HG03045 (cell line): ENCODE results near the gene SUSD4.
"Not testable (repeated sequence)": the region's sequence is repeated elsewhere in the genome, so short reads cannot be mapped to it uniquely, and the experiment has no call there.

ENCODE experiments used
- ATAC-seq: cut with Tn5 transposase; IDR thresholded peaks from one replicate; pipeline ENCODE4 v1.9.1; 2021; ENCODE audit warnings: mild to moderate bottlenecking, moderate library complexity; ENCODE audit not compliant: unreplicated experiment

SUSD4 gene

DNA sequence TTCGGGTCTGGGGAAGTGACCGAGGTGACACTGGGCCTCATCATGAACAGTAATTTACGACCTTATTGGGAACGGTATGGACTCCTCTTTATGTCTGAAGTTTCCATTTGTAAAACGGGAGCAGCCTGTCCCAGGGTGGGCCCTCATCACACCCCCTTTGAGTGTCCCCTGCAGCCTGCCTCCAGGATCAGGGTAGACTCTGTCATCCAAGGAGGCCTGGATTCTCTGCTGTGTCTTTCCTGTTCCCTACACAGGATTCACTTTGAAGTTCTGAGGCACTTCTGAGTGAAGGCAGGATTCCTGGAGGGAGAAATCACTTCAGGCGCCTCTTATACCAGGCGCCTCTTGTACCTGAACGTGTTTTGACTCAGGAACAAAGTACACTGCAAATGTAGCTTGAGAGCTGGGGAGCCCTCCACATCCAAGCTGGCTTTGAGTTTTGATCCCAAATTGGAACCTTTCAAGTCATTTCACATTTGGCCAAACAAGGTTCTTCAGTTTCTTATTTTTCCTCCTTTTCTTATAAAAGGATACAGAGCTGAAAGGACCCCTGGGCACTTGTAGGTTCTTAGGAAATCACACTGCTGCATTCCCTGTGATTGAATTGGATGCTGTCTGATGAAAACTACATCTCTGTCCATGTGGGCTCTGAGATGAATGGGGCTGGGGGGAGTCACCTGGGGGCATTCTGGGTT is 106.0 kb downstream of the SUSD4 start:
- ATAC-seq, result no peak

DNA sequence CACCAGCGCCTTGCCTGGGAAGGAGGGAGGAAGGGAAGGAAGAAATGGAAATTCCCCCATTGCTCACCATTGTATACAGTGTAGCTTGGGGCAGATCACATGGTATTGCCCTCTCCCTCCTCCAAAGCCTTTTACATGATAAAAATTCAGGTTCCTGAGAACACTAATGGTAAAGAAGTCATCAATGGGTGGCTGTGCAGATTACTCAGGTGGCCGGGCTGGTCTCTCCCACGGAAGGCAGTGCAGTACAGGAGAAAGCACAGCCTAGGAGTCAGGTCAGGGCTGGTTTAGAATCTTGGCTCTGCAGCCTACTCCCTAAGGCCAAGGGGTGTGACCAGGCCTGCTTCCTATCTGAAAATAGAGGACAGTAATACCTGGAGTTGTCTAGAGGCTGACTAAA is 107.9 kb downstream of the SUSD4 start:
- ATAC-seq, result no peak

DNA sequence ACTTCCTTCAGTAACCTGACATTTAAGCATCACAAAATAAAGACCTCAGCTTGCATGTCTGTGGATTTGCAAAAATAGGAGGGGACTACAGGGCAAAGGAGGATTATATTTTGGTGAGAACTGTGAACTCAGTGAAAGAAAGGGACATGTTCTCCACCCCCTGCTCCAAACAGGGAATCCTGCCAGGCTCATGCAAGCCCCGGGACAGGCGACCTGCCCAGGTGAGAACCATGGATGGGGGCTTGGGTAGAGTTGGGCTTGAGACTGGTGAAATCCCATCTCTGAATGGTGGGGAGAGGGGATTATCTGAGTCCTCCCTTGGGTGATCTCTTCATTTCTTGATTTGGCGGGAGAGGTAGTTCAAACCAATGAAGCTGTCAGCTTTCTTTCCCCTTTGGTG is 110.1 kb downstream of the SUSD4 start:
- ATAC-seq, result no peak

DNA sequence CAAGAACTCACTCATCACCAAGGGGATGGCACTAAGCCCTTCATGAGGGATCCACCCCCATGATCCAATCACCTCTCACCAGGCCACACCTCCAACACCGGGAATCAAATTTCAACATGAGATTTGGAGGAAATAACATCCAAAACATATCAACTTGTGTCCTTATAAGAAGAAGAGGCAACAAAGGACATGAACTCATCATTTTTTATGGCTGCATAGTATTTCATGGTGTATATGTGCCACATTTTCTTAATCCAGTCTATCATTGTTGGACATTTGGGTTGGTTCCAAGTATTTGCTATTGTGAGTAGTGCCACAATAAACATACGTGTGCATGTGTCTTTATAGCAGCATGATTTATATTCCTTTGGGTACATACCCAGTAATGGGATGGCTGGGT is 112.6 kb downstream of the SUSD4 start:
- not testable (repeated sequence) for ATAC-seq

DNA sequence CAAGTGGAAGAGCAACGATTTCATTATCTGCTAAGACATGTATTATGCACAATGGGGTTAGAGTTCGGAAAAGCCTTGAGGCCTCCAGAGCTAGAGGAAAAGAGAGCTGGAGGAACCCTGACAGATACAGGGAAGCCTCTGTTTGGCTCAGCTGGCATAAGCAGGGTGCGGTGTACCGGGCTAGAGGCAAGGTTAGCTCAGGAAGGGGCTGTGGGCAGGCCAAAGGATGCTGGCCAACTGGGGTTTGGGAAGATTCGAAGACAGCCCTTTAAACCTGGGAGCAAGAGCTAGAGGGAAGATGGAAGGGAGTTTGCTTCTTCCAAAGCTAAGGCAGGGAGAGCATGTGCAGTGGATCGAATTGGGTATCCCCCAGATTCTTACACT is 113.4 kb downstream of the SUSD4 start:
- ATAC-seq, result no peak

DNA sequence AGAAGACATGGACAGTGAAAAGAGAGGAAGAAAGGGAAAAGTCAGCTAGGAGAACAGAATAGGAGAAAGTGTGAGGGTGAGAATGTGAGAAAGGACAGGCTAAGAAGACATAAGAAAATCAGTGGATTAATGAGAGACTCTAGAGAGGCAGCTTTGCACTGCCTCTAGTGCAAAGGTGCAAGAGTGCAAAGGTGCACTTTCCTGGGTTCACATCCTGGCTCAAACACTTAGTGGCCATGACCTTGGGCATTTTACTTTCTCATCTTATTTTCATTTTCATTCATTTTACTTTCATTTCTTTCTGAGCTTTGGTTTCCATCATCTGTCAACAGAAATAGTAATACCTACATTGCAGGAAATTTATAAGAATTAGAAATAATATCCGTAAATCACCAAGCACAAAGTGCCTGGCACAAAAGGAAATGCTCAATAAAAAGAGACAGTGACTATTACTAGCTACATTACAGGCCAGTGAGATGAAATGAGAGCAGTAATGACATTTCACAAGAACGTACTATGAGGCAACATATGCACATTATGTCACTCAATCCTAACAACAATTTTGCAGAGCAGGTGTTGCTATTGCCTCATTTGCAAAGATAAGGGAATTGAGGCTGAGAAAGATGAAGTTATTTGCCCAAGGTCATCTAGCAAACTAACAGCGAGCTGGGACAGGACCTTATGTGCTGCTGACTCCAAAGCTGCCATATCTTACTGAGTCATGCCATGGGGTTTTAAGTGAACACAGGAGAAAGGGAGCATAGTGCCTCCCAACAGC is 113.9 kb downstream of the SUSD4 start:
- no peak for ATAC-seq

DNA sequence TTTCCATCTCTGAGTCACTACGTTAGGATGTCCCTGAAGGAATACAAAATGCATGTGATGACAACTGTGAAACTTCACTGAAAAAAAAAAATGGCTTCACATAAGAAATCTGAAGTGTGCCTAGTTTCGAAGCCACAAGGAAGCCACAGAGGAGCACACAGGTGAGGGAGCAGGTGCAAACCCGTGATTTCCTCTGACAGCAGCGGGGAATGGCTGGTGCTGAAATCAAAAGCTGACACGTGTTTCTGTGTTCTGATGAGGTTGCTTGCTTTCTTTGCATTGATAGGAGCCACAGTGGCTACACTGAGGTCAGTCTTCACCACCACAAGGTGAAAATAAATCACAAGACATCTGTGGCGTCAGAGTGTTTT is 115.2 kb downstream of the SUSD4 start:
- no peak for ATAC-seq

DNA sequence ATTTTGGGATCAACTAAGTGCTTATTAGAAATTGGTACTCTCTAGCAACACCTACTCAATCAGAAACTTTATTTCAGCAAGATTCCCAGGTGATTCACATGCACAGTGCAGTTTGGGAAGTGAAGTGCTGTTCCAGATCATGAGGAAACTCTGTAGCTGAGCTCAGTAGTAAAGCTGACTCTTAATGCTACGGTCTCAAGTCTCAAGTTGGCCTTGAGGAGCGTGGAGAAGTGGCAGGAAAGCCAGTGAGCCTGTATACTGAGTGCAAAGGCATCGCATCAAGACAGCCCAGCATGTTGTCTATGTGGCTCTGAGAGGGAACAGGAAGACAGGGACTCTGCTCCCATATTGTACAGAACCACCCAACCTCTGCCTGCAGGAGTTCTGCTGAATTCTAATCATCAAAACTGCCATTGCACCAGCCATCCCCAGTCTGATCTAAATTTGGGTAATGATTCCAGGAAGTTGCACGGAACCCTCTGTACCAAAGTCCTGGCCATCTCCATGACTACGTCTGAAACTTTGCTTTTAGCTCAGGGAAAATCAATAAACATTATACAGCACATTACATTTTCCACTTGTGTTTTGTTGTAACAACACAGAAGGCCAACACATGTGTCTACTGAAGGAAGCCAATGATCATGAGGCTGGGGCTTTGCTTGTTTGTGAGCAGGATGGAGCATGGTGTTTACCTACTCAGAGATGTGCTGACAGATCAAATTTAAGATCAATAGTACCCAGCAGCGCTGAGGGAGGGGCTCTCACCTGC is 115.8 kb downstream of the SUSD4 start:
- ATAC-seq, result no peak

DNA sequence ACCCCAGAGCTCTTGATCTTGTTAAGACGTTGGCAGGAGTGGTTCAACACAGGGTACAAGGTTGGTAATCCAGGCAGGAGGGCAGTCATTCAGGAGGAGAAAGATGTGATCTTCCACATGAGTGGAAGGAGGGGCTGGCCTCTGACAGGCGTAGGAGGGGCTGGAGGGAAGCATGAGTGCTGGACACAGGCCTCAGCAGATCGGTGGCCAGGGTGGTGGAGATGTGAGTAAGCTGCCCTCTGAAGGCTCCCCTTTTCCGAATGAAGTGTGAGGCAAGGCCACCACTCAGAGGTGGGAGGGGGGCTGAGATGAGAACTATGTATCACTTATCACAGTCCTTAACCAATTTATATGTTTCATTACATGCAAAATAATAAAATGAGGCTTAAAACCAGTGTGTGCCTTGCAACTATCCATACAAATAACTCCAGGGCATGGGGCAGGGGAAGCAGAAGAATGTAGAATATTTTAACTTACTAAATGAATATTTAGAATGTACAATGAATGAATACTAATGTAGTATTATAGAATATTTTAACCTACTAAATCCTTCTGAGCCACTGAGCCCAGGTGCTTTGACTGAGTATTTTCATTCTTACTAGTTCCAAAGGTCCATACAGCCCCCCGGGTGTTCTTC is 117.4 kb downstream of the SUSD4 start:
- no peak for ATAC-seq

DNA sequence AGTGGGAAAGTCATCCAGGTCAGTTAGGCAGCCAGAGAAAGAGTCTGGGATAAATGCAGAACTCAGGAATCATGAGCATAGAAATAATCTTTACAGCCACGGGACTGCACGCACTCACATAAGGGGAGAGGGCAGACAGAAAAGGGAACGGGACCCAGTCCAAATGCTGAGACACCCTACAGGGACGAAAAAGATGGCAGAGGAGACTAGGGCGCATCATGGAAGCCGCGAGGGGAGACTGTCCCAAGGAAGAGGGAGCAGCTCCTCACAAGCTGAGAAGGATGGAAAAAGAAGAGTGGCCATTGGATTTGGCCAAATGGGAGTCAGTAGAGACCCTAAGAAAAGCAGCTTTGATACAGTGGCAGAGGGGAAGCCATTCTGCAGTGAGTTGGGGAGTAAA is 118.0 kb downstream of the SUSD4 start:
- no peak for ATAC-seq

DNA sequence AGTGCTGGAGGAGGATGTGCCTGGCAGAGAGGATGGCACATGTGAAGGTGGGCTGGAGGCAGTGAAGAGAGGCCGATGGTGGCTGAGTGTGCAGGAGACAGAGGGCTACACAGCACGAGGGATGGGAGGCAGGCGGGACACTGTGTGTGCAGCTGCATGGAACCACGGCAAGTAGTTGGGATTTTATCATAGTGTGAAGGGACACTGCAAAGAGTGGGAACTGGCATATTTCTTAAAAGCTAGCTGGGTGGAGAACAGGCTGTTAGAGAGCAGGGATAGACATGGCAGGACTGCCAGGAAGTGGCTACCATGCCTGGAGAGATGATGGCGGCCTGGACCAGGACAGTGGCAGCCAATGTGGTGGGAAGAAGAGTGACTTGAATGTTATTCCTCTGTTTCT is 118.6 kb downstream of the SUSD4 start:
- ATAC-seq, result no peak

DNA sequence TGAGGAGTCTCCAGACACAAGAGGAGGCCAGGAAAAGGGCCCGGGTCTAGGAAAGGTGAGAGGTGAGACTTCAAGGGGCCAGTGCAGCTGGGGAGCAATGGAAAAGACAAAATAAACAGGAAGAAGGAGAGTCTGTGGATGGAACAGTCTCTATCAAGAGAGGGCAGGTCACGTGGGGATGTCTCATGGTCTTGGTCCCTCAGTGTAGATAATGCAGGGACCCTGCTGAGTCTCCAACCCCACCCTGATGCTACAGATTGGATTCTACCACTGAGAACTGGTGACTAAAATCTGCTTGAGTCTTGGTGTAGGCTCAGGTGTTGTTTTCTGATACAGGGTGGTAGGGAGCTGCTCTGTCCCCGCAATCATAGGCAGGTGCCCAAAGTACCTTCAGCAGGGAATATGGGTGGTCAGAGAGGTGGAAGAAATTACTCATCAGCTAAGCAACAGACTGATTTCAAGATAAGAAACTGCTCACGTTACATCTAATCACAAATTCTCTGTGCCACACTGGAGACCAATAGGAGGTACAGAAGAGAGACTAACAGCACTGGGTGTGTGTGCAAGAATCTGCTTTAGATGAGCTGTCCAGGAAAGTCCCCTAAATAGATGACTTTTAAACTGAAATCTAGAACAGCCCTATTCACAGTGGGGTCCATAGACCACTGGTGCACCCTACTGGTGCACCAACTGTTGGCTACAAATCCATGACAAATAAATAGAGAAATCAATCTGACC is 119.4 kb downstream of the SUSD4 start:
- no peak for ATAC-seq

DNA sequence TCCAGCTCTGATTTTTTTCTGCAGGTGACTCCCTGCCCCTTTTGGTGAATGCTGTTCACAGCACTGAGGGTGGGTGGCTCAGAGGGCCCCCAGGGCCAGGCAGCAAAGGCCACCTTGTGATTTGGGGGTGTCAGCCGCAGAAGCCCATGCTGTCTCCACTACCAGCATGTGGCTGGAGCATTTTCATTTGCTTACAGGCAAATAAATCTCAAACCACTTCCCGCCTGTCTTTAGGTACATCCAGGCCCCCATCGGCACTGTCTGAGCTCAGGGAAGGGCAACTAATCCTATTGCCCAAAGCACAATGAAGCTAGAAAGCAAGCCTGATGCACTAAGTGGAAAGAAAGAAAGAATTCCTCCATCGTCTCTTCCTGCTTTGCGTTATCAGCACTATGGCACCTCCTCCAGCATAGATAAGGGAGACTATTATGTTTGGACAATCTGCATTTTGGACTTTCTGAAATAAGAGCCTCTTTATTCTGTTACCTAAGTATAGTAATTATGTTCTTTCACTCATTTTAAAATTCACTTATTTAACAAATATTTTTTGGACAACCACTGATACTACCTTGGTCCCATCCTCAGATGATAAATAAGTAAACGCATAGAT is 120.4 kb downstream of the SUSD4 start:
- no peak for ATAC-seq

DNA sequence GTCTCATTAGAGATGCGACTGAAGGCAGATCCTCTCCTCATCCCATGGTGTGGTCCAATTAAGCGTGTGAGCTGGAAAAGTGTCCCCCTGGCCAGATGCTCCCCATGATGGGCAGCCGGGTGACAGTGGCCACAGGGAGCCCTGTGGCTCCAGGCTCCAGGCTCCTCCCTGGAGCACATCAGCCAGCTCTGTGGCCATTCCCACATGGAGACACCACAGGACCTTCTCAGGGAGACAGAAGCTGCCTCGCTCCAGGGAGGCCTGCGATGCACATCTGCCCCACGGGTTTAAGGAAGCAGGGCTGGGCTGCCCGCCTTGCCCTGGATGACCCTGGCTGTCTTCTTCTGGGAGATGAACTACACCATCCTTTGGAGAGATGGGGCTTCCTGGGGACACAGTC is 121.0 kb downstream of the SUSD4 start:
- ATAC-seq, result no peak

DNA sequence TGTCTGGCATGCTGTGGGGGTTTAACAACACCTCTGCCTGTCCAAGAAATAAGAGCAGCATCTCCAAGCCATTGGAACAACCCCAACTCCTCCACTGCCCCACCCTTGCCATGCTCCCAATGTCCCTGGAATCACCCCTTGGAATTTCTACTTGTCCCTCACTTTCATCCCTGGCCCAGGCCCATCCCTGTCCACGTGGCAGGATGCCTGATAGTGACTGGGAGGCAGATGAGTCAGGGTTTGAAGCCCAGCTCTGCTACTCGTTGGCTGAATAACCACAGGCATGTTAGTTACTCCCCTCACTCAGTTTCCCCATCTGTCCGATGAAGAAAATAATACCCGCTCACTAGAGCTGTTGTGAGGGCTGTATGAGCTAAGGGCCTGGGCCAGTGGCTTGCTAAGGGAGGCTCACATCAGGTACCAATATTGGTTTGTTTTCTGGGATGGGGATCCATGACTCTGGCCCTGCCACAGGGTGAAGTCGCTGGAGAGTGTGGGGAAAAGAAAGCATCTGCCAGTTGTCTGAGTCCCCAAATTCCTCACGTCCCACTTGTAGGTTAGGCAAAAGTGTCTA is 121.5 kb downstream of the SUSD4 start:
- no peak for ATAC-seq

DNA sequence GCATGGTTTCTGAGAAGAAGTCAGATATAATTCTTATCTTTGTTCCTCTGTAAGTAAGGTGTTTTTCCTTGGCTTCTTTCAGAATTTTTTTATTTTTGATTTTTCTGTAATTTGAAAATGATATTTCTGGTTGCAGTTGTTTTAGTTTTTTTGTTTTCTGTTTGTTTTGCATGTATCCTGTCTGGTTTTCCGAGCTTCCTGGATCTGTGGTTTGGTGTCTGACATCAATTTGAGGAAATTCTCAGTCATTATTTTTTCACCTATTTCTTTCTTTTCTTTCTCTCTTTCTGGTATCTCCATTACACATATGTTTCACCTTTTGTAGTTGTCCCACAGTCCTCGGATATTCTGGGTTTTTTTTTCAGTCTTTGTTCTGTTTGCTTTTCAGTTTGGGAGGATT is 123.9 kb downstream of the SUSD4 start:
- ATAC-seq, result no peak

DNA sequence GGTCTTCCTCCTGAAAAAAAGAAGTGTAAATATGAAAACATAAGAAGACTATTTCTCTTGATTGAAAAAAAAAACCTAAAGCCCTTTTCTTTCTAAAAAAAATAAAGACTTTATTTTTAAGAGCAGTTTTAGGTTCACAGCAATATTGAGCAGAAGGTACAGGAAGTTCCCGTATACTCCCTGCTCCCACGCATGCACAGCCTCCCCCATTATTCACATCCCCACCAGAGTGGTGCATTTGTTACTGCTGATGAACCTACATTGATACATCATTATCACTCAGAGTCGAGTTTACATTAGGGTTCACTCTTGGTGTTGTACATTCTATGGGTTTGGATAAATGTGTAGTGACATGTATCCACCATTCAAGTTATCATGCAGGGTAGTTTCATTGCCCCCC is 128.9 kb downstream of the SUSD4 start:
- no peak for ATAC-seq

DNA sequence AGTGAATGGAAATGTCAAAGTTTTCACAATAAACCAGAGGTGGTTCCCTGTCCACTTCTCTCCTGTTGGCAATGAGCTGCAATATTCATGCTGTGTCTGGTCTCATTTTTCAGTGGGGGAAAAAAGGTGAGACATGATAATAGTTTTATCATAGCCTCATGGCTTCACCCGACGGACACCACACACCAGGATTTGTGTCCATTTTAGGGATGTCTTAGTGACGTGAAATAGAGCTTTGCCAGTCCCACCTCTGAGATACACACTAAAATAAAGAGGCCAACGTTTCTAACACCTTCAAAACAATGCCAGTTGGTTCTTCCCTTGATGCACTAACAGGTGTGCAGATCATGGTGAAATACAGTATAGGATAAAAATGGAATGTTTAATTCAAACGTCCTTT is 129.4 kb downstream of the SUSD4 start:
- ATAC-seq, result no peak

DNA sequence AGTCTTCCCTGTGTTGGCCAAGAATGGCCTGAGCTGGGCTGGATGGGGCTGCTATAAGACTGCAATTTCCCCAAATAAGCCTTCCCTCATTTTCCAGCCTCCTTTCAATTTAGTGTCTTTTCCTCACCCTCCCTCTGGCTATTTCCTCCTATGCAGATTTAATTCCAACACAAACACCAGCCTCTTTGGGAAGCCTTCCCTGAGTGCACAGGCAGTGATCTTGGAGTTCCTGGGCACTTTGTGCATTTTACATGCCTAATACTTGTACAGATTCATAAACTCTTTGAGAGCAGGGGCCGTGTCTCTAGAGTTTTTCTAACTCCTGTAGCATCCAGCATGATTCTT is 129.8 kb downstream of the SUSD4 start:
- ATAC-seq, result no peak
